Measurements from ENCODE around the gene DBN1.
"Not testable (repeated sequence)": the region's sequence is repeated elsewhere in the genome, so short reads cannot be mapped to it uniquely, and the experiment has no call there.

The DBN1 gene

GRCh38 chr5:177429248-177430040, 44.0 kb downstream of the DBN1 start:
- DNase-seq (ENCODE audit: low read depth in 2 of 2) = peak; percentile 73 to 86

GRCh38 chr5:177428574-177429217, 44.7 kb downstream of the DBN1 start:
- no peak for DNase-seq (ENCODE audit: low read depth in 2 of 2)

- no peak for DNase-seq (ENCODE audit: low read depth in 2 of 2)
Observed at GRCh38 chr5:177427919-177428573, 45.4 kb downstream of the DBN1 start.

- no peak for DNase-seq (ENCODE audit: low read depth in 2 of 2)
Observed at GRCh38 chr5:177427211-177427822, 46.1 kb downstream of the DBN1 start.

GRCh38 chr5:177426566-177427210, 46.7 kb downstream of the DBN1 start, which contains the start of gene GRK6:
Gene GRK6 (plus strand): TSS chr5:177426676. CDS start chr5:177426846, 170 bp downstream.
- DNase-seq (ENCODE audit: low read depth in 2 of 2) = peak; percentile 42 to 67

- DNase-seq (ENCODE audit: low read depth in 2 of 2) = peak; percentile 97 to 99
Observed at GRCh38 chr5:177425801-177426565, 47.5 kb downstream of the DBN1 start.

DNA sequence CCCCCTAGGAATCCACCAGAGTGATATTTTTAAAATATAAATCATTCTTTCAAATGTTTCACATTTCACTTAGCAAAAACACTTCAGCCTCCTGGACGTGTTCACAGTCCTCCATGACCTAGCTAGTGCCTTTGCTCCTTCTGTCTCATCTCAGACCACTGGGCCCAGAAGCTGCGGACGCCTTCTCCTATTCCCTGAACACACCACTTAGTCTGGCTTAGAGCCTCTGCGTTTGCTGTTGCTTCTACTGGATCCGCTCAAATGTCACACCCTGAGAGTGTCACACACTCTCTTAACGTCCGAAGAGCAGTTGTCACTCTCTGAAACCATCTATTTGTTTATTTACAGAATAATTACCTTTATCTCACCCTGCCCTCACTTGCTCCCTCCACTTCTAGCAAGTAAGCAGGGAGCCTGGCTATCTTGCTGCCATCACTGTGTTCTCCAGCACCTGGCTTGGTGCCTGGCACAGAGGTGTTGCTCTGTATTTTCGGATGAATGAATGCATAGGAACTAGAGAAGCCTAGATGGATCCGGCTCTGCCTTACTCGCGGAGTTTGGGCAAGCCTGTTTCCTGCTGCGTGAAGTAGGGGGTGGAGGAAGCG, 48.1 kb downstream of the DBN1 start:
- DNase-seq (ENCODE audit: low read depth in 2 of 2) = no peak

GRCh38 chr5:177423671-177424070, 49.8 kb downstream of the DBN1 start:
- DNase-seq (ENCODE audit: low read depth in 2 of 2) = no peak

DNA sequence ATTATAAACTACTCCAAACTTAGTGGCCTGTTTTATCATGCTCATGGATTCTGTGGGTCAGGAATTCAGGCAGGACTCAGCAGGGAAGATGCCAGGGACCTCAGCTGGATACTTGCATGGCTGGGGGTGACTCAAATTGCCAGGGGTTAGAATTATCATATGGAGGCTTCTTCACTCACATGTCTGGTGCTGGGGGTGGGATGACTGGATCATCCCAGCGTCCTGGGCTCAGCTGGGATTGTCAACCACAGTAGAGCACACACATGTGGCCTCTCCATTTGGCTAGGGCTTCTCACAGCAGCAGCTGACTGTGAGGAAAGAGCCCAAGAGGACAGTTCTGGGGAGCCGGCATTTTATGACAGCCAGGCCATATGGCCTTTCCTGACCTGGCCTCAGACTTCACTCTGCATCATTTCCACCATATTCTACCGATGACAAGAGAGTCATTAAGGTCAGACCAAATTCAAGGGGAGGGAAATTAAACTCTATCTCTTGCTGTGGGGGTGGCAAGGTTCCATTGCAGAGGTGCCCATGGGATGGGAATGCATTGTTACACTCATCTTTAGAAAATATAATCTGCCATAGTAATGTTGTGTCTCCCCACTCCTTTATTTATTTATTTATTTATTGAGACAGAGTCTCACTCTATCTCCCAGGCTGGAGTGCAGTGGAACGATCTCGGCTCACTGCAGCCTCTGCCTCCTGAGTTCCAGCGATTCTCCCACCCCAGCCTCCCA, 52.2 kb downstream of the DBN1 start:
- DNase-seq (ENCODE audit: low read depth in 2 of 2) = no peak

DNA sequence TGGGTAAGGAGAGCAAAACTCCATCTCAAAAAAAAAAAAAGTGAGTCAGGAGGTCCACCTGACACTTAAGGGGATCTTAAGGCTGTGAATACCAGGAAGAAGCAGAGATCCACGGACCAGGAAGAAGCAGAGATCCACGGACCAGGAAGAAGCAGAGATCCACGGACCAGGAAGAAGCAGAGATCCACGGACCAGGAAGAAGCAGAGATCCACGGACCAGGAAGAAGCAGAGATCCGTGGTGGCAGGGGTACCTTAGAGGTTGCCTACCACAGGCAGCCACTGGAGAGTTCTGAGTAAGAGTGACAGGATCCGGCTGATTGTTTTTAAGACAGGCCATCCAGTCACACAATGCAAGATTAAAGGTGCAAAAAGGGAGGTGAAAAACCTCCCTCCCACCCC, 53.0 kb downstream of the DBN1 start:
- DNase-seq (ENCODE audit: low read depth in 2 of 2) = not testable (repeated sequence)

DNA sequence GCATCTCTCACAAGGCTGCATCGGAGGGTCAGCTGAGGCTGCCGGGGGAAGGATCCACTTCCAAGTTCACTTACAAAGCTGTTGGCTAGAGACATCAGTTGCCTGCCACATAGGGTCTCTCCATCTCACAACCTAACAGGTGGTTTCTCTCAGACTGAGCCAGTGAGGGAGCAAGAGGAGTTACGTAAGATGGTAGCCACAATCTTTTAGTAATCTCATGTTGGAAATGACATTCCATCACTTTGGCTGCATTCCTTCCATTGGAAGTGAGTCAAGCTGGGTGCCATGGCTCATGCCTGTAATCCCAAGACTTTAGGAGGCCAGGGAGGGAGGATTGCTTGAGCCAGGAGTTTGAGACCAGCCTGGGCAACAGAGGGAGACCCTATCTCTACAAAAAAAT, 54.4 kb downstream of the DBN1 start:
- no peak for DNase-seq (ENCODE audit: low read depth in 2 of 2)

GRCh38 chr5:177417081-177417480, 56.4 kb downstream of the DBN1 start:
- DNase-seq (ENCODE audit: low read depth in 2 of 2) = not testable (repeated sequence)

- no peak for DNase-seq (ENCODE audit: low read depth in 2 of 2)
Observed at GRCh38 chr5:177414481-177414880, 59.0 kb downstream of the DBN1 start.

- no peak for DNase-seq (ENCODE audit: low read depth in 2 of 2)
Observed at GRCh38 chr5:177412603-177413233, 60.7 kb downstream of the DBN1 start.

GRCh38 chr5:177410575-177410974, 62.9 kb downstream of the DBN1 start:
- no peak for DNase-seq (ENCODE audit: low read depth in 2 of 2)

DNA sequence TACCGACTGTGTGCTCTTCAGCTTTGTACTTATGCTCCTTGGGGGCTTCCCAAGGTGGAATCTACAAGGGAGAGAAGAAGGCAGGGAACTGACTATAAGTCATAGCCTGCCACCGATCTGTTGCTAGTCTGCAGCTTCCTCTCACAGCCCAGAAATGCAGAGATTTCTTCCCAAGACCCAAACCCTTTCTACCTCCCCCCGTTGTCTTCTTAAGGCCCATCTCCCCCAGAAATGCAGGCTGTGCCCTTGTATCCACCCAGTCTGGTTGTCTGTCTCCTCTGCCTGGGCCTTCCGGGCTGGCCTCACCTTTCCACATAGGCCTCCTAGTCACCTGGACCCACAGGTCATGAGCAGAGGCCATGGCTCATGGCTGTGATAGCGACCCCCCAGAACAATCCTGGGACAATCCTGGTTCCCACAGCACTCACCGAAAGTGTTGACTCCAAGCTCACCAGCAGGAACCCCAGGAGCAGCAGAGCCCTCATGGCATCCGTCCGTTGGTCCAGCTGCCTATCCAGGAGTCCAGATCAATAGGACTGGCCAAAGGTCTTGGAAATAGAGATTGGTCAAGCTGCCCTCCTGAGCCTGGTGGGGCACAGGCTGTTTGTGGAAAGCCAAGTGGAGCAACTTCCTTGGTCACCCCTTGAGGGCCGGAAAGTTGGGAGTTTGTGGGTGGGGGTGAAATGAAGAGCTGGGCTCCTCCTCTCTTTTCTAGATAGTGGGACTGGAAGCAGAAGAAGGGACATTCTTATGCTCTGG, 64.2 kb downstream of the DBN1 start, which contains the start of gene F12:
Gene F12, minus strand, starts transcription at position 522 of the 759 bp plus-strand sequence. Its CDS starts 37 bp downstream, at position 485.
- DNase-seq (ENCODE audit: low read depth in 2 of 2) = no peak
